ENCODE measurements around the gene MSI2. TPM values are rescaled to one million over a fixed set of nuclear protein-coding genes. Genes with fewer than 3 reads are reported as not detected.
A peak's percentile ranks its signal among the peaks of the same experiment; 100 is the strongest.

Gene MSI2
- total RNA-seq, 1 donor from 2014 or later, result 144 TPM

DNA sequence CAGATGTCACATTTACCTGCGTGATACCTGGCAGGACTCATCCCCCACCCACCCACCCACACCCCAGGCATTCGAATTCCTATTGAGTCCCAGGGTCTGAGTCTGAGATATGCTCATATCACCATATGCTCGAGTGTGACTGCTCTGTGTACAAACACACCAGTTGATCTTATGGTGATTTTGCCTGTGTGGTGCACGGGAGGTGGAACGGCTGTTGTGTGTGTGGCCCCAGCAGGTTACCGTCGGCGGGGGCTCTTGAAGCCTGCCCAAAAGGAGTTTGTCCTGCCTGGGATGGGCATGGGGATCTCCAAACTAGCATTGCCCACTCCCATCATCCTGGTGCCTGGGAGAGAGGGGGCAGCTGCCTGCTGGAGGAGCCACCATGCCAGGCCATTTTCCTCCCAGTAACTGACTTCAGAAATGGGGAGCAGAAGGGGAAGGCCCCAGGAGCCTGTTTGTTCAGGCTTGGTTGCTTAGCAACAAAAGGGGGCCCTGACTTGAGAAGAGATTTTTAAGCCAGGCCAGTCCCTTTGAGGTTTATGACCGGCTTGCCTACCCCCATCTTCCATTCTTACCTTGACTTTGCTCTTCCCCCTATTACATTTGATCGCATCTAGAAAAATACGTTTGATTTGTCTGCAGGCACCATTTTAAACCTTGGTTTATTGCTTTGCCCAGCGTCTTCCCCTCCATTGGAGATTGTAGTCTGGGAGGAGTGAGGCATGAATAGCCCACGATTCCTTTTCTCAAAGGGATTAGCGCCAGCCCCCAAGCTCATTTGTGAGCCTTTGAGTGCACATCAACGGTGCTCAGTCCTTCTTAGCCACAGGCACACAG is 271.1 kb downstream of the MSI2 start:
- no peaks in the 10 kb centered on the region for H3K27me3 Mint-ChIP-seq (ENCODE audit: low read depth)
- no peak for DNase-seq (ENCODE audit: low spot score in 2 of 2, unreplicated experiment in 2 of 2)
- H3K4me3 Mint-ChIP-seq, result no peak overlapping the region
- no peaks in the 10 kb centered on the region for H3K36me3 Mint-ChIP-seq
- H3K27ac Mint-ChIP-seq, result no peak overlapping the region
- H3K9me3 Mint-ChIP-seq, result no peaks in the 10 kb centered on the region
- TF ChIP-seq, protein P1, sequence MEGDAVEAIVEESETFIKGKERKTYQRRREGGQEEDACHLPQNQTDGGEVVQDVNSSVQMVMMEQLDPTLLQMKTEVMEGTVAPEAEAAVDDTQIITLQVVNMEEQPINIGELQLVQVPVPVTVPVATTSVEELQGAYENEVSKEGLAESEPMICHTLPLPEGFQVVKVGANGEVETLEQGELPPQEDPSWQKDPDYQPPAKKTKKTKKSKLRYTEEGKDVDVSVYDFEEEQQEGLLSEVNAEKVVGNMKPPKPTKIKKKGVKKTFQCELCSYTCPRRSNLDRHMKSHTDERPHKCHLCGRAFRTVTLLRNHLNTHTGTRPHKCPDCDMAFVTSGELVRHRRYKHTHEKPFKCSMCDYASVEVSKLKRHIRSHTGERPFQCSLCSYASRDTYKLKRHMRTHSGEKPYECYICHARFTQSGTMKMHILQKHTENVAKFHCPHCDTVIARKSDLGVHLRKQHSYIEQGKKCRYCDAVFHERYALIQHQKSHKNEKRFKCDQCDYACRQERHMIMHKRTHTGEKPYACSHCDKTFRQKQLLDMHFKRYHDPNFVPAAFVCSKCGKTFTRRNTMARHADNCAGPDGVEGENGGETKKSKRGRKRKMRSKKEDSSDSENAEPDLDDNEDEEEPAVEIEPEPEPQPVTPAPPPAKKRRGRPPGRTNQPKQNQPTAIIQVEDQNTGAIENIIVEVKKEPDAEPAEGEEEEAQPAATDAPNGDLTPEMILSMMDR (IDR thresholded peaks at IDR 0.05; ENCODE audit: unreplicated experiment), result no peak
- H3K4me1 Mint-ChIP-seq, result peaks cover 51% of the 10 kb centered on the region

GRCh38 chr17:57528058-57528451 is 271.7 kb downstream of the MSI2 start:
- no peaks in the 10 kb centered on the region for H3K9me3 Mint-ChIP-seq
- H3K4me3 Mint-ChIP-seq, result no peak overlapping the region
- no peak overlapping the region for H3K27ac Mint-ChIP-seq
- peaks cover 52% of the 10 kb centered on the region for H3K4me1 Mint-ChIP-seq
- no peaks in the 10 kb centered on the region for H3K36me3 Mint-ChIP-seq
- no peak for DNase-seq (ENCODE audit: low spot score in 2 of 2, unreplicated experiment in 2 of 2)
- TF ChIP-seq, protein P1 (IDR thresholded peaks at IDR 0.05; ENCODE audit: unreplicated experiment), result no peak
- H3K27me3 Mint-ChIP-seq (ENCODE audit: low read depth), result no peaks in the 10 kb centered on the region

DNA sequence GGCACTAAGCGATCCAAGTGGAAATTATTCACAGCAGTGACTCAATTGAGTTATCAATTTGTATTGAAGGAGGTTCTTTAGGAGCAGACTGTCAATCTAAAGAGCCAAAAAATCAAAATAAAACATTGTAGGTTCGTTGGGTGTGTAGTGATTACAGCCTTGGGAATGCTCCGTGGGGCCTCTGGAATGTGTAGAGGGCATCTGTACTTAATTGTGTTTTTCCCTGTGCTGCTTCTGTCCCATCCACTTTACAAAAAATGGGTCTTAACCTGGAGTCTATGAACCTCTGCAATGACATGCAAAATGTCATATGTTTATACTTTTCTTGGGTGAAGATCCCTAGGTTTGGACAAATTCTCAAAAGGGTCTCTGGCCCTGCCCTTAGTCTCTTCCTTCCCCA is 273.7 kb downstream of the MSI2 start:
- Mint-ChIP-seq H3K27me3 (ENCODE audit: low read depth) (no peaks in the 10 kb centered on the region), H3K27ac (peak overlapping the region; percentile 74), H3K4me3 (no peak overlapping the region), H3K9me3 (no peaks in the 10 kb centered on the region), H3K4me1 (peaks cover 45% of the 10 kb centered on the region), H3K36me3 (peaks cover 2% of the 10 kb centered on the region)
- DNase-seq (ENCODE audit: low spot score in 2 of 2, unreplicated experiment in 2 of 2), result no peak
- TF ChIP-seq, protein P1 (IDR thresholded peaks at IDR 0.05; ENCODE audit: unreplicated experiment), result no peak

- peak overlapping the region; percentile 18 for H3K27ac Mint-ChIP-seq
- no peaks in the 10 kb centered on the region for H3K9me3 Mint-ChIP-seq
- H3K36me3 Mint-ChIP-seq, result peaks cover 2% of the 10 kb centered on the region
- H3K4me3 Mint-ChIP-seq, result no peak overlapping the region
- H3K4me1 Mint-ChIP-seq, result peaks cover 49% of the 10 kb centered on the region
- H3K27me3 Mint-ChIP-seq (ENCODE audit: low read depth), result no peaks in the 10 kb centered on the region
- TF ChIP-seq, protein P1 (IDR thresholded peaks at IDR 0.05; ENCODE audit: unreplicated experiment), result no peak
- DNase-seq (ENCODE audit: low spot score in 2 of 2, unreplicated experiment in 2 of 2), result no peak
Observed at GRCh38 chr17:57530508-57530907, 274.2 kb downstream of the MSI2 start.

GRCh38 chr17:57531078-57531477 is 274.8 kb downstream of the MSI2 start:
- H3K36me3 Mint-ChIP-seq, result peaks cover 2% of the 10 kb centered on the region
- H3K27ac Mint-ChIP-seq, result no peak overlapping the region
- H3K4me1 Mint-ChIP-seq, result peaks cover 53% of the 10 kb centered on the region
- H3K9me3 Mint-ChIP-seq, result no peaks in the 10 kb centered on the region
- no peaks in the 10 kb centered on the region for H3K27me3 Mint-ChIP-seq (ENCODE audit: low read depth)
- DNase-seq (ENCODE audit: low spot score in 2 of 2, unreplicated experiment in 2 of 2), result no peak
- TF ChIP-seq, protein P1 (IDR thresholded peaks at IDR 0.05; ENCODE audit: unreplicated experiment), result no peak
- no peak overlapping the region for H3K4me3 Mint-ChIP-seq

Measured in mesothelial cell of epicardium (in vitro differentiated cells).